Measurements from ENCODE around the gene LAMA5.
A peak's percentile ranks its signal among the peaks of the same experiment; 100 is the strongest.

Gene LAMA5

GRCh38 chr20:62410746-62411478, 43.8 kb upstream of the LAMA5 start:
- DNase-seq = no peak
- no peak overlapping the region for H3K9ac ChIP-seq (ENCODE audit: low read length)
- peak overlapping the region; percentile 48; the same call in 1 of the 2 replicates for H3K4me2 ChIP-seq (ENCODE audit: low read depth, low read length)

GRCh38 chr20:62409931-62410745, 43.0 kb upstream of the LAMA5 start:
- H4K20me1 ChIP-seq (ENCODE audit: insufficient read depth, low read length) = no peaks in the 10 kb centered on the region
- H3K9me2 ChIP-seq (replicated peaks; ENCODE audit: insufficient read depth, low read length) = no peaks in the 10 kb centered on the region
- H3K9me3 ChIP-seq (replicated peaks; ENCODE audit: insufficient read depth, low read length) = no peaks in the 10 kb centered on the region
- H2AFZ ChIP-seq (ENCODE audit: low read length) = peak overlapping the region; percentile 30; the same call in 1 of the 2 replicates
- H3K27ac ChIP-seq (ENCODE audit: low read length) = no peak overlapping the region
- no peak overlapping the region for H3K9ac ChIP-seq (ENCODE audit: low read length)
- H3K79me2 ChIP-seq (ENCODE audit: low read length) = peaks cover 17% of the 10 kb centered on the region
- peak; percentile 25 for DNase-seq
- peaks cover 45% of the 10 kb centered on the region for H3K27me3 ChIP-seq (replicated peaks; ENCODE audit: insufficient read depth, low read length)
- peaks cover 14% of the 10 kb centered on the region for H3K4me1 ChIP-seq (ENCODE audit: low read length)
- TF ChIP-seq CTCF (IDR thresholded peaks at IDR 0.05; ENCODE audit: low read length) = peak; percentile 64
- TF ChIP-seq EZH2 (optimal IDR thresholded peaks at IDR 0.05; ENCODE audit: low read depth, low read length) = no peak
- no peak for TF ChIP-seq EZH2phosphoT487 (IDR thresholded peaks at IDR 0.05; ENCODE audit: low read length)
- H3K4me2 ChIP-seq (ENCODE audit: low read depth, low read length) = peak overlapping the region; percentile 48
- H3K36me3 ChIP-seq (replicated peaks; ENCODE audit: insufficient read depth, low read length) = no peaks in the 10 kb centered on the region
- H3K4me3 ChIP-seq (ENCODE audit: low read length) = peak overlapping the region; percentile 3; the same call in 1 of the 2 replicates
- no peaks in the 10 kb centered on the region for H3F3A ChIP-seq (ENCODE audit: insufficient read depth, low read length)

More at GRCh38 chr20:62410746-62411478, 43.8 kb upstream of the LAMA5 start:
- Histone ChIP-seq H3K9me3 (replicated peaks; ENCODE audit: insufficient read depth, low read length) (no peaks in the 10 kb centered on the region), H3K4me3 (ENCODE audit: low read length) (no peak overlapping the region), H3K79me2 (ENCODE audit: low read length) (peaks cover 9% of the 10 kb centered on the region), H3K36me3 (replicated peaks; ENCODE audit: insufficient read depth, low read length) (no peaks in the 10 kb centered on the region), H4K20me1 (ENCODE audit: insufficient read depth, low read length) (no peaks in the 10 kb centered on the region), H3F3A (ENCODE audit: insufficient read depth, low read length) (no peaks in the 10 kb centered on the region), H3K27me3 (replicated peaks; ENCODE audit: insufficient read depth, low read length) (peaks cover 53% of the 10 kb centered on the region), H3K27ac (ENCODE audit: low read length) (no peak overlapping the region), H2AFZ (ENCODE audit: low read length) (0 out of 2 replicates have a peak overlapping the region, but pooled peaks have one; percentile 30), H3K9me2 (replicated peaks; ENCODE audit: insufficient read depth, low read length) (no peaks in the 10 kb centered on the region), H3K4me1 (ENCODE audit: low read length) (peaks cover 14% of the 10 kb centered on the region)
- TF ChIP-seq CTCF (IDR thresholded peaks at IDR 0.05; ENCODE audit: low read length) = no peak
- TF ChIP-seq EZH2phosphoT487 (IDR thresholded peaks at IDR 0.05; ENCODE audit: low read length) = no peak
- TF ChIP-seq EZH2 (optimal IDR thresholded peaks at IDR 0.05; ENCODE audit: low read depth, low read length) = no peak

DNA sequence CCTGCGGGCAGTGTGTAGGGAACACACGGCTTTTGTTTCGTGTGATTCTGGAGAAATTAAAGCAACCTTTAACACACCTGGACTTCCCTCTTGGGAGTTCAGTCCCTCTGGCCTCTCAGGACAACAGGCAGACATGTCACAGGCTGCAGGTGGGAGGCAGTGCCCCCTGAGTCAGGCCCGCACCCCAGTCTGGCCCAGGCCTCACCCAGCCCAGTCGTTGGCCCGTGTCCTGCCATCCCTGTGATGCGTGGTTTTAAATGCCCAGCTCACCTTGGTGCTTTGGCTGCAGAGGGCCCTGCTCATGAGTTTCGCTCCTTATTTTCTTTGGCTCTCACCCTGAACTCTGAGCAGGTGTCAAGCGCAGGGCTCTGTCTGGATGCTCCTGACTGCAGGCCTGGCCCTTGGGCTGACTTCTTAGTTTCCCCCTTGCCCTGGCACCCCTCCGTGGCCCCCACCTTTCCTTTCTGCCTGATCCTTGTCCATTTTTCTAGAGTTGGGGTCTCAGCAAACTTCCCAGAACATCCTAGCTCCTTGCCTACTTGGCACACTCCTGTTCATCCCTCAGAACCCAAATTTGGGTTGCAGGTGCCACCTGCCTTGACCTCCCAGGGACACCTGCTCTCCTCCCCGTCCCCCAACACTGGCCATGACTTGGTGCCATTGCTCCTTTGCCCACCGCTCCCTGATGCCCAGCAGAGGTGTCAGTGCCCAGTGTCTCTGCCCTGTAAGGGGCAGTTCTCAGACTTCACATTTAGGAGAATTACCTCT, 42.2 kb upstream of the LAMA5 start:
- no peaks in the 10 kb centered on the region for H3K36me3 ChIP-seq (replicated peaks; ENCODE audit: insufficient read depth, low read length)
- no peaks in the 10 kb centered on the region for H3K9me2 ChIP-seq (replicated peaks; ENCODE audit: insufficient read depth, low read length)
- no peaks in the 10 kb centered on the region for H4K20me1 ChIP-seq (ENCODE audit: insufficient read depth, low read length)
- H3K4me1 ChIP-seq (ENCODE audit: low read length) = peaks cover 14% of the 10 kb centered on the region
- no peak for DNase-seq
- no peaks in the 10 kb centered on the region for H3K9me3 ChIP-seq (replicated peaks; ENCODE audit: insufficient read depth, low read length)
- H3K4me2 ChIP-seq (ENCODE audit: low read depth, low read length) = peak overlapping the region; percentile 48; the same call in 1 of the 2 replicates
- no peak for TF ChIP-seq EZH2 (optimal IDR thresholded peaks at IDR 0.05; ENCODE audit: low read depth, low read length)
- TF ChIP-seq CTCF (IDR thresholded peaks at IDR 0.05; ENCODE audit: low read length) = no peak
- no peak for TF ChIP-seq EZH2phosphoT487 (IDR thresholded peaks at IDR 0.05; ENCODE audit: low read length)
- H3K4me3 ChIP-seq (ENCODE audit: low read length) = no peak overlapping the region
- H3F3A ChIP-seq (ENCODE audit: insufficient read depth, low read length) = no peaks in the 10 kb centered on the region
- peaks cover 25% of the 10 kb centered on the region for H3K79me2 ChIP-seq (ENCODE audit: low read length)
- peaks cover 37% of the 10 kb centered on the region for H3K27me3 ChIP-seq (replicated peaks; ENCODE audit: insufficient read depth, low read length)
- no peak overlapping the region for H3K27ac ChIP-seq (ENCODE audit: low read length)
- H3K9ac ChIP-seq (ENCODE audit: low read length) = no peak overlapping the region
- peak overlapping the region; percentile 30; the same call in 1 of the 2 replicates for H2AFZ ChIP-seq (ENCODE audit: low read length)

All from MM.1S (cell line).